Stimulated activated CD8-positive, alpha-beta memory T cell treated with anti-CD3 and anti-CD28 coated beads, Interleukin-4, amount 100 ng/mL, for 48 hours (primary cell): ENCODE measurements around the gene TMEM52B.
"Not testable (repeated sequence)": the region's sequence is repeated elsewhere in the genome, so short reads cannot be mapped to it uniquely, and the experiment has no call there.

ENCODE experiments used
- DNase-seq: peaks from one replicate; pipeline ENCODE4 v3.0.0-alpha.2; 2020

The TMEM52B gene

GRCh38 chr12:10171973-10172728 lies 6.7 kb upstream of the TMEM52B start, which contains the start of gene OLR1:
TSS of gene OLR1 (minus strand) at chr12:10172132. CDS start at chr12:10172077, 55 bp downstream.
- DNase-seq, result no peak

- no peak for DNase-seq
Measured at GRCh38 chr12:10174986-10175614, 3.7 kb upstream of the TMEM52B start.

GRCh38 chr12:10175846-10176636 lies 2.8 kb upstream of the TMEM52B start:
- no peak for DNase-seq

- no peak for DNase-seq
Measured at GRCh38 chr12:10179776-10180181, 947 bp downstream of the TMEM52B start.

- no peak for DNase-seq
Measured at GRCh38 chr12:10182354-10183049, 3.7 kb downstream of the TMEM52B start.

- no peak for DNase-seq
Measured at GRCh38 chr12:10184261-10184843, 5.5 kb downstream of the TMEM52B start.

GRCh38 chr12:10186299-10186698 lies 7.5 kb downstream of the TMEM52B start:
- DNase-seq, result no peak

- DNase-seq, result not testable (repeated sequence)
Measured at GRCh38 chr12:10186958-10187357, 8.1 kb downstream of the TMEM52B start.

GRCh38 chr12:10189653-10190052 lies 10.8 kb downstream of the TMEM52B start:
- no peak for DNase-seq

- peak; percentile 53 for DNase-seq
Measured at GRCh38 chr12:10190558-10191388, 11.9 kb downstream of the TMEM52B start.

GRCh38 chr12:10191865-10192264 lies 13.0 kb downstream of the TMEM52B start:
- DNase-seq, result no peak

- DNase-seq, result no peak
Measured at GRCh38 chr12:10194160-10194670, 15.4 kb downstream of the TMEM52B start.

- DNase-seq, result no peak
Measured at GRCh38 chr12:10196210-10196609, 17.4 kb downstream of the TMEM52B start.

- DNase-seq, result no peak
Measured at GRCh38 chr12:10197879-10198278, 19.0 kb downstream of the TMEM52B start.

GRCh38 chr12:10204495-10204894 lies 25.7 kb downstream of the TMEM52B start:
- DNase-seq, result not testable (repeated sequence)

- DNase-seq, result no peak
Measured at GRCh38 chr12:10205220-10205807, 26.5 kb downstream of the TMEM52B start.

GRCh38 chr12:10207136-10207535 lies 28.3 kb downstream of the TMEM52B start:
- no peak for DNase-seq

GRCh38 chr12:10210225-10210624 lies 31.4 kb downstream of the TMEM52B start:
- DNase-seq, result no peak

GRCh38 chr12:10211101-10211939 lies 32.5 kb downstream of the TMEM52B start:
- DNase-seq, result no peak
